HL-60 (cell line): ENCODE data around the gene P2RX5.

Experiments
- DNase-seq, 2 experiments: peaks; one replicate each; pipeline ENCODE4 v3.0.0-alpha.2; 2010 to 2020; ENCODE audit warnings: low read depth in 1 of 2, low spot score in 1 of 2
- H3K27ac ChIP-seq: fragments of 250-450 bp; sonication (Bioruptor Pico); replicated peaks from 2 replicates; pipeline ENCODE4 v1.5.1; 2020; ENCODE audit warnings: mild to moderate bottlenecking, moderate library complexity
- H3K27me3 ChIP-seq: fragments of 250-450 bp; sonication (Bioruptor Pico); 2 replicates; pipeline ENCODE4 v1.5.1; 2021; ENCODE audit warnings: mild to moderate bottlenecking, moderate library complexity; ENCODE audit not compliant: insufficient read depth, poor library complexity, severe bottlenecking
- H3K4me3 ChIP-seq: replicated peaks from 2 replicates; pipeline ENCODE4 v1.5.1; 2011; ENCODE audit warnings: mild to moderate bottlenecking, control low read depth, low read length; ENCODE audit not compliant: insufficient read depth
- CTCF ChIP-seq: IDR thresholded peaks from one replicate; pipeline ENCODE4 v1.5.1; 2011; ENCODE audit warnings: low read length, control low read depth, inconsistent platforms; ENCODE audit not compliant: insufficient read depth
- GABPA ChIP-seq: IDR thresholded peaks from 2 replicates; pipeline ENCODE4 v1.6.1; 2012; ENCODE audit warnings: low read depth
- POLR2AphosphoS5 ChIP-seq: IDR thresholded peaks from 2 replicates; pipeline ENCODE4 v1.6.1; 2012; ENCODE audit warnings: low read depth
- REST ChIP-seq: IDR thresholded peaks from 2 replicates; pipeline ENCODE4 v1.6.1; 2012; ENCODE audit warnings: low read depth; ENCODE audit not compliant: insufficient replicate concordance
- SPI1 ChIP-seq: IDR thresholded peaks from 2 replicates; pipeline ENCODE4 v1.6.1; 2012; ENCODE audit warnings: low read depth, mild to moderate bottlenecking, borderline replicate concordance

P2RX5 gene

GRCh38 chr17:3659541-3660111 lies 36.3 kb downstream of the P2RX5 start:
- TF ChIP-seq POLR2AphosphoS5 (no peak), REST (no peak), GABPA (no peak), SPI1 (no peak), CTCF (no peak)
- no peaks in the 10 kb centered on the region for H3K27me3 ChIP-seq
- H3K4me3 ChIP-seq: no peak overlapping the region
- H3K27ac ChIP-seq: no peak overlapping the region
- DNase-seq: no peak

GRCh38 chr17:3658784-3659449 lies 37.0 kb downstream of the P2RX5 start:
- Histone ChIP-seq H3K27ac (no peak overlapping the region), H3K4me3 (no peak overlapping the region), H3K27me3 (no peaks in the 10 kb centered on the region)
- TF ChIP-seq REST (no peak), POLR2AphosphoS5 (no peak), CTCF (no peak), SPI1 (no peak), GABPA (no peak)
- no peak for DNase-seq

- TF ChIP-seq SPI1 (no peak), GABPA (no peak), POLR2AphosphoS5 (no peak), REST (no peak), CTCF (no peak)
- H3K27ac ChIP-seq: no peak overlapping the region
These were observed 37.8 kb downstream of the P2RX5 start for GRCh38 chr17:3657874-3658783.

More at GRCh38 chr17:3657874-3658783, 37.8 kb downstream of the P2RX5 start:
- Histone ChIP-seq H3K4me3 (no peak overlapping the region), H3K27me3 (no peaks in the 10 kb centered on the region)
- no peak for DNase-seq
